GM18909 (cell line): Measurements from ENCODE around the gene HERC3.

Experiments used
- ATAC-seq: cut with Tn5 transposase; IDR thresholded peaks from one replicate; pipeline ENCODE4 v1.9.1; 2021; ENCODE audit warnings: mild to moderate bottlenecking; ENCODE audit not compliant: unreplicated experiment, poor library complexity

HERC3 gene

GRCh38 chr4:88591787-88592599, at the start of gene HERC3:
HERC3 (plus strand) TSS chr4:88592480; CDS start chr4:88605824, 13,344 bp downstream.
- peak; percentile 97 for ATAC-seq

- no peak for ATAC-seq
These were observed 42.5 kb upstream of the HERC3 start for GRCh38 chr4:88549815-88550214.

- ATAC-seq: no peak
These were observed 24.7 kb upstream of the HERC3 start for GRCh38 chr4:88567591-88567990.

GRCh38 chr4:88570001-88570400, 22.3 kb upstream of the HERC3 start:
- ATAC-seq: no peak

GRCh38 chr4:88573276-88573980, 18.9 kb upstream of the HERC3 start:
- ATAC-seq: no peak

- no peak for ATAC-seq
These were observed 18.3 kb upstream of the HERC3 start for GRCh38 chr4:88573995-88574394.

- ATAC-seq: no peak
These were observed 17.1 kb upstream of the HERC3 start for GRCh38 chr4:88575186-88575585.

- ATAC-seq: no peak
These were observed 9.8 kb upstream of the HERC3 start for GRCh38 chr4:88582493-88582892.

- no peak for ATAC-seq
These were observed 8.4 kb upstream of the HERC3 start for GRCh38 chr4:88583631-88584470.

GRCh38 chr4:88584471-88584900, 7.8 kb upstream of the HERC3 start:
- ATAC-seq: no peak

GRCh38 chr4:88585917-88586316, 6.4 kb upstream of the HERC3 start:
- ATAC-seq: no peak

- no peak for ATAC-seq
These were observed 5.0 kb upstream of the HERC3 start for GRCh38 chr4:88587306-88587705.

- peak; percentile 84 for ATAC-seq
These were observed 544 bp downstream of the HERC3 start for GRCh38 chr4:88592600-88593448.

- ATAC-seq: no peak
These were observed 5.8 kb downstream of the HERC3 start for GRCh38 chr4:88597970-88598660.

- ATAC-seq: no peak
These were observed 7.0 kb downstream of the HERC3 start for GRCh38 chr4:88599298-88599697.

- ATAC-seq: no peak
These were observed 7.4 kb downstream of the HERC3 start for GRCh38 chr4:88599714-88600113.

GRCh38 chr4:88600176-88600838, 8.0 kb downstream of the HERC3 start:
- no peak for ATAC-seq

- no peak for ATAC-seq
These were observed 12.8 kb downstream of the HERC3 start for GRCh38 chr4:88604978-88605678.
